HUES64 (cell line): ENCODE data around the gene INSC.

Experiments used
- H3K27ac ChIP-seq: 2 replicates; pipeline ENCODE4 v1.7.0; 2013; ENCODE audit warnings: low read depth, low read length, inconsistent platforms
- H3K27me3 ChIP-seq: 2 replicates; pipeline ENCODE4 v1.6.1; 2013; ENCODE audit warnings: mild to moderate bottlenecking, low read length; ENCODE audit not compliant: insufficient read depth
- H3K36me3 ChIP-seq: 2 replicates; pipeline ENCODE4 v1.6.1; 2013; ENCODE audit warnings: mild to moderate bottlenecking, low read length; ENCODE audit not compliant: insufficient read depth
- H3K4me1 ChIP-seq: 2 replicates; pipeline ENCODE4 v1.6.1; 2013; ENCODE audit warnings: mild to moderate bottlenecking, low read length, moderate library complexity; ENCODE audit not compliant: insufficient read depth
- H3K4me3 ChIP-seq: 2 replicates; pipeline ENCODE4 v1.5.1; 2013; ENCODE audit warnings: mild to moderate bottlenecking, low read length, moderate library complexity
- H3K9ac ChIP-seq: 2 replicates; pipeline ENCODE4 v1.6.1; 2013; ENCODE audit warnings: mild to moderate bottlenecking, low read depth, low read length
- H3K9me3 ChIP-seq: 2 replicates; pipeline ENCODE4 v1.6.1; 2013; ENCODE audit warnings: low read depth, low read length; ENCODE audit not compliant: insufficient read depth
- WGBS: fragments of 150-250, 120-280 bp; methylation state at CpG from one replicate; pipeline ENCODE4 v1.1.7; 2013; ENCODE audit warnings: missing lambda C conversion rate; 5-methylcytosine and 5-hydroxymethylcytosine counted together

Gene INSC

GRCh38 chr11:15202626-15203025, 87.9 kb downstream of the INSC start:
- H3K4me1 ChIP-seq = no peaks in the 10 kb centered on the region
- 92% methylated on average over 5 of the region's 5 CpGs for WGBS
- H3K9me3 ChIP-seq = no peaks in the 10 kb centered on the region
- H3K27ac ChIP-seq = no peak overlapping the region
- no peaks in the 10 kb centered on the region for H3K36me3 ChIP-seq
- H3K4me3 ChIP-seq = no peak overlapping the region
- H3K9ac ChIP-seq = no peak overlapping the region
- H3K27me3 ChIP-seq = no peaks in the 10 kb centered on the region

GRCh38 chr11:15204711-15205110, 90.0 kb downstream of the INSC start:
- H3K9me3 ChIP-seq = no peaks in the 10 kb centered on the region
- H3K36me3 ChIP-seq = no peaks in the 10 kb centered on the region
- H3K27me3 ChIP-seq = no peaks in the 10 kb centered on the region
- no peak overlapping the region for H3K27ac ChIP-seq
- no peaks in the 10 kb centered on the region for H3K4me1 ChIP-seq
- no peak overlapping the region for H3K4me3 ChIP-seq
- H3K9ac ChIP-seq = no peak overlapping the region
- WGBS = 93% methylated on average over 10 of the region's 10 CpGs

- Histone ChIP-seq H3K27ac (no peak overlapping the region), H3K9me3 (no peaks in the 10 kb centered on the region), H3K4me3 (no peak overlapping the region), H3K9ac (no peak overlapping the region), H3K36me3 (no peaks in the 10 kb centered on the region), H3K4me1 (no peaks in the 10 kb centered on the region), H3K27me3 (no peaks in the 10 kb centered on the region)
- WGBS = 91% methylated on average over 2 of the region's 2 CpGs
These were observed 92.1 kb downstream of the INSC start for GRCh38 chr11:15206791-15207190.

- no peaks in the 10 kb centered on the region for H3K9me3 ChIP-seq
- H3K4me3 ChIP-seq = no peak overlapping the region
- H3K27me3 ChIP-seq = no peaks in the 10 kb centered on the region
- no peak overlapping the region for H3K27ac ChIP-seq
- no peaks in the 10 kb centered on the region for H3K36me3 ChIP-seq
- WGBS = 23% methylated on average over 9 of the region's 10 CpGs
- H3K4me1 ChIP-seq = no peaks in the 10 kb centered on the region
- no peak overlapping the region for H3K9ac ChIP-seq
These were observed 93.9 kb downstream of the INSC start for GRCh38 chr11:15208378-15209222.

GRCh38 chr11:15212876-15213275, 98.2 kb downstream of the INSC start:
- Histone ChIP-seq H3K36me3 (no peaks in the 10 kb centered on the region), H3K4me3 (no peak overlapping the region), H3K9me3 (no peaks in the 10 kb centered on the region), H3K4me1 (no peaks in the 10 kb centered on the region), H3K27ac (no peak overlapping the region), H3K27me3 (no peaks in the 10 kb centered on the region), H3K9ac (no peak overlapping the region)
- WGBS = 100% methylated on average over 4 of the region's 4 CpGs

DNA sequence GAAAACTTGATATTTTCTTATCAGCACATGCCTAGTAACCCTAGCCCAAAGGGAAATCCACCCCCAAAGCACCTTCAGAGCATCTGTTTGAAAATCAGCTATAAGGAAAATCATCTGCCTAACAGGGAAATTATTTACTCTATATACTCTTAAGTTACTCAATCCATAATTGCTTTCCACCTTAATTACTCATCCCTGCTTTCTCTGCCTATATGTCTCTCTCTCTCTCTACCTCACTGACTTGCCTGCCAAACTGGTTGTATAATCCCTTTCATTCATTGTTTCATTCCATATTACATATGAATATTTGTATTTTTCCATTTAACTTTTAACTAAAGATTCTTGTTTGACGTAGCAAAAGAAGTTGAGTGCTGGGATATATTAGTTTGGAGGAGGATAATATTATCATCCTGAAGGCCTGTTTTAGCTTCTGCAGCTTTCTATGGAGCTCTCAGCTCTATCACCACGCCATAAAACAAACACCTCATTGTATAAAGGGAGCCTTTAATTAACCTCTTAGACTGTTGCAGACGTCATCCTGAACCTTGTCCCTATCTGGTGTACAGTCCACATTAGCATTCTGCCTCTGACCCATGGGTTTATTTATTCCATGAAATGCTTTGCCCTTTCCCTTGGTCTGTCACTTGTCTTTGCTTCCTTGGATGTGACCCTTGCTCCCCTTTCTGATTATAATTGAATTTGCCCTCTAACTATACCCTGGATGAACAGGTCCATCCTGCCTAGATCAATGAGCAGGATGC, 98.9 kb downstream of the INSC start:
- Histone ChIP-seq H3K27me3 (no peaks in the 10 kb centered on the region), H3K4me3 (no peak overlapping the region), H3K9ac (no peak overlapping the region), H3K36me3 (no peaks in the 10 kb centered on the region), H3K27ac (no peak overlapping the region), H3K4me1 (no peaks in the 10 kb centered on the region), H3K9me3 (no peaks in the 10 kb centered on the region)
- 86% methylated on average over 2 of the region's 3 CpGs for WGBS

GRCh38 chr11:15215005-15215404, 100.3 kb downstream of the INSC start:
- no peak overlapping the region for H3K4me3 ChIP-seq
- H3K27ac ChIP-seq = no peak overlapping the region
- H3K4me1 ChIP-seq = no peaks in the 10 kb centered on the region
- no peak overlapping the region for H3K9ac ChIP-seq
- no peaks in the 10 kb centered on the region for H3K27me3 ChIP-seq
- H3K9me3 ChIP-seq = no peaks in the 10 kb centered on the region
- WGBS = 85% methylated on average over 2 of the region's 2 CpGs
- H3K36me3 ChIP-seq = no peaks in the 10 kb centered on the region

- H3K4me3 ChIP-seq = no peak overlapping the region
- no peaks in the 10 kb centered on the region for H3K27me3 ChIP-seq
- no peak overlapping the region for H3K9ac ChIP-seq
- no peaks in the 10 kb centered on the region for H3K36me3 ChIP-seq
- H3K9me3 ChIP-seq = no peaks in the 10 kb centered on the region
- no peak overlapping the region for H3K27ac ChIP-seq
- no peaks in the 10 kb centered on the region for H3K4me1 ChIP-seq
These were observed 102.0 kb downstream of the INSC start for GRCh38 chr11:15216678-15217077.

- H3K4me3 ChIP-seq = no peak overlapping the region
- no peaks in the 10 kb centered on the region for H3K9me3 ChIP-seq
- 92% methylated on average over 4 of the region's 4 CpGs for WGBS
- H3K27me3 ChIP-seq = no peaks in the 10 kb centered on the region
- H3K4me1 ChIP-seq = no peaks in the 10 kb centered on the region
- no peak overlapping the region for H3K27ac ChIP-seq
- no peaks in the 10 kb centered on the region for H3K36me3 ChIP-seq
- H3K9ac ChIP-seq = no peak overlapping the region
These were observed 102.7 kb downstream of the INSC start for GRCh38 chr11:15217416-15217815.

DNA sequence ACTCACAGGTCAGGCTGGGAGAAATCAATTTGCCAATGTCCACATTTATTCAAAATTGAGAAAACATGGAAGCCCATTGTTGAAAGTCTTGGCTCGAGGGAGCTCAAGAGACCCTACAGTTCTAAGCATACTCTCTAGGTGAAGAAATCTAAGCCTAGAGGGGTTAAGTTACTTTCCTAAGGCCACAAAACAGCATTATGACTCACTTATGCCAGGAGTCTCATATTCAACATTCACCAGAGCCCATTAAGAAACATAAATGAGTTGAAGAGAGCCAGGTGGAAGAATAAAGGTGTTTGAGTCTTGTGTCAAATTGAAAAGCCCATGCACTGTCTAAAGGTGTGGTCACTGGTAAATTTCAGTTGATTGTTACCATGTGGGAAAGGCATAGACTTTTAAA, 108.1 kb downstream of the INSC start:
- no peak overlapping the region for H3K27ac ChIP-seq
- no peak overlapping the region for H3K9ac ChIP-seq
- 88% methylated on average over 1 of the region's 1 CpG for WGBS
- no peaks in the 10 kb centered on the region for H3K36me3 ChIP-seq
- no peaks in the 10 kb centered on the region for H3K9me3 ChIP-seq
- no peaks in the 10 kb centered on the region for H3K27me3 ChIP-seq
- no peak overlapping the region for H3K4me3 ChIP-seq
- H3K4me1 ChIP-seq = no peaks in the 10 kb centered on the region

GRCh38 chr11:15223318-15223717, 108.6 kb downstream of the INSC start:
- 93% methylated on average over 1 of the region's 1 CpG for WGBS
- H3K4me1 ChIP-seq = no peaks in the 10 kb centered on the region

More at GRCh38 chr11:15223318-15223717, 108.6 kb downstream of the INSC start:
- H3K4me3 ChIP-seq = no peak overlapping the region
- H3K27ac ChIP-seq = no peak overlapping the region
- no peaks in the 10 kb centered on the region for H3K9me3 ChIP-seq
- H3K9ac ChIP-seq = no peak overlapping the region
- H3K27me3 ChIP-seq = no peaks in the 10 kb centered on the region
- H3K36me3 ChIP-seq = no peaks in the 10 kb centered on the region
